Activated CD4-positive, alpha-beta T cell treated with anti-CD3 and anti-CD28 coated beads, Interleukin-2, amount 50 U/mL, for 24 hours (primary cell): ENCODE data around the gene LYZL2.
"Not testable (repeated sequence)": the region's sequence is repeated elsewhere in the genome, so short reads cannot be mapped to it uniquely, and the experiment has no call there.

Experiments used
- DNase-seq, 2 donors: peaks; one replicate each; pipeline ENCODE4 v3.0.0-alpha.2; 2020; ENCODE audit warnings: low read depth in 1 of 2, low spot score in 1 of 2

The LYZL2 gene

GRCh38 chr10:30596013-30596412 lies 33.5 kb downstream of the LYZL2 start:
- DNase-seq = no peak

DNA sequence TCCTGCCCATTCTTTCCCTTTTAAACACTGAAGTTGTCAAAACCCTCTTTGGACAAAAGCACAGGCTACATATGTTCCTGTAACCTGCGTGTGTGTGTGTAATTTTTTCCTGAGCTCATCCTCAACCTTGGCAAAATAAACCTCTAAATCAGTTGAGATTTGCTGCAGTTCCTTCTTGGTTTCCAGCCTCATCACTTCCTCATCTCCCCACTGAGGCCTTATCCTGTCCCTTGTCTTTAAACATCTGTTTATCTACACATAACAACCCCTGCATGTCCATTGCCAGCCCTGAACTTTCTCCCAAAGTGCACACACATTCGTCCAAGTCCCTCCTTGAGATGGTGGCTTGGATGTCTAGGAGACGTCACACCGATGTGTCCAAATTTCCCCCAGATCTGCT lies 35.5 kb downstream of the LYZL2 start:
- DNase-seq = no peak

DNA sequence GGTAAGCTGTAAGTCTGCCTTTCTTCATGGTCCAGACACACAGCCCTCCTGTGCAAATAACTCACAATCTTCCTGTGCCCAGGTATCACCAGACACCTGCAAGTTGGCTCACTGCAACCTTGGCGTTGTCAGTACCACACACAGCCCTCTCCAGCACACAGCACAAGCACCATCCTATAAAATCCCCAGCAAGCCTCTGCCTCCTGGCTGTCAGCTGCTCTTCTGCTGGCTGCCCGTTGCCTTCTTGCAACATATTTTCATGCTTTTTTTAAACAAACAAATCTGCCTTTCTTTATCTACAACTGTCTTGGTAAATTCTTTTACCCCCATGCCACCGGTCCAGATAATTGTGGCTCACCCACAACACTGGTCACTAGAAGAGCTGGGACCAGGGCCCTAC lies 36.8 kb downstream of the LYZL2 start:
- not testable (repeated sequence) for DNase-seq

DNA sequence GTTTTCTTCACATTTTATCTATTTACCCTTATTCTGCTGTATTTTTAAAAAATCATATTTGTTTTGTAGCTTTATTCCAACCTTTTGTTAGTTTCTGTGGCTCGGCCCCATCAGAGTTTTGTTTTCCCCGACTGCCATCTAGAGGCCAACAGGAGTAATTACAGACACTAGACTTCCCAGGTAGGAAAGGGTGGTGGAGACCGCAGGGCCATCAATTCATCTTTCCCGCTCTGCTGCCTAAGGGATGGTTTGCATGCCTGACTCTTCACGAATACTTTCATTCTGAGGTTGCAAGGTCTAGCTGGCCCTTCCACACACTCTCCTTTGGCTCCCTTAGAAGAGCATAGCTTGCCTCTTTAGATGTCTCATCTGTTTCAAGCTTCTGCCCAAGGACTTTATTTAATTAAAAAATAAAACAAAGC lies 38.3 kb downstream of the LYZL2 start:
- DNase-seq = peak in 1 of 2 donors; percentile 32

GRCh38 chr10:30589441-30589840 lies 40.1 kb downstream of the LYZL2 start:
- DNase-seq = no peak

- DNase-seq = no peak
Observed at GRCh38 chr10:30587522-30588031, 42.0 kb downstream of the LYZL2 start.

DNA sequence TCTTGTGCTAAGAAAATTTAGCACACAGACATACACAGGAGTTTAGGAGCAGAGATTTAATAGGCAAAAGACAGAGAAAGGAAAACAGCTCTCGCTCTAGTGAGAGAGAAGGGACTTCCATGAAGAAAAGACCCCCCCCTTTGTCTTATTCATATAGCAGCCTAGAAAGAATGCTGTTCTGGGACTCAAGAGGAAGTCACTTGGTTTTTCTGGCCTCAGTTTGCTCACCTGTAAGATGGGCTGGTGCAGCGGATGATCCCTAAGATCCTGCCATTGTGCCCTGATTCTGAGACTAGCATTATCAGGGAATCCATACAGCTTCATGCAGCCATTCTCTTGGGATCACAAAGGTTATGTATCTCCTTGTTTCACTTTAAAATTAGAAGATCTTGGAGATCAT lies 42.7 kb downstream of the LYZL2 start:
- DNase-seq = no peak

DNA sequence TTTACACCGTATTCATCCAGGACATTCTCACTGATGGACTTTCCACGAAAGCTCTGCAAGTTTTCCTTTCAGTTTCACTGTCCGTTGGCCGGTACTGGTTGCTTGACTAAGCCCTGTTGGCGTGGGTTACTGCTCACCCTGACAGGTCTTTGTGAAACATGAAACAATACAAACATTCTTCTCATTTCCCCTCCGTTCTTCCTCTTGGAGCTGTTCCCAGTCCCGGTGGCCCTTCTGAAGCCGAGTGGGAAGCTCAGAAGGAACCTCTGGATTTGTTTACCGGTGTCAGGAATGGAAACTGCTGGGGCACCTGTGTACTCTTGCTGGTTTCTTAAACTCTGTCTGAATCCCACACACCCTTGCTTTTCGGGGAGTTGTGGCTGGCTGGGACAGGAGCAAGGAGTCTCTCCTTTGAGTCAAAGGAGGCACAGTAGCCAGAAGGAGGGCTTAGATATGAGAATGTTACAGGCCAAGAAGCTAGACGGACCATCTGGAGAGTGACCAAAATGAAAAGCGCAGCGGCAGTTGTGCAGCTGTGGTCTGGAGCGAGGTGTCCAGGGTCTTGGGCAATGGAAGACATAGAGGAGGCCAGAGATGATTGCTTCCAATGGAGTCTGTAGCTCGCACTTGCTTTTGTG lies 45.7 kb downstream of the LYZL2 start:
- no peak for DNase-seq

GRCh38 chr10:30581779-30582380 lies 47.7 kb downstream of the LYZL2 start:
- no peak for DNase-seq

- DNase-seq = no peak
Observed at GRCh38 chr10:30580676-30581075, 48.9 kb downstream of the LYZL2 start.

- DNase-seq = no peak
Observed at GRCh38 chr10:30580241-30580640, 49.3 kb downstream of the LYZL2 start.

DNA sequence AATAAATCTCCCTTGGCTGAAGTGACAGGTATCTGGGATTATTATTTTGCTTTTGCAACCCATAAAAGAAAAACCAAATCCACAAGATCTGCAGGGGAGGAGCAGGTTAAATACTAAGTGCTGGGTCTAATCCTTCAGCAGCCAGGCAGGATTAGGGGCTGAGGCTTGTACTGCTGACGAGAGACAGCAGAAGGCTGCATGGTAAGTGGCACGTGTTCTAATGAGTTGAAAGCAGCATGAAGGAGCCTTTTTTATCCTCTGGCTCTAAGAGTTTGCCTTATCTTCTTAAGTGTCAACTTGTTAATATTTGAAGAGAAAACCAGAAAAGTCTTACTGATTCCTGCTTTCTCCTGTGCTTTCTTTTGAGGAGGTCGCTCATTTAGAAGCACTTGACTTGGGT lies 50.0 kb downstream of the LYZL2 start:
- DNase-seq = no peak

DNA sequence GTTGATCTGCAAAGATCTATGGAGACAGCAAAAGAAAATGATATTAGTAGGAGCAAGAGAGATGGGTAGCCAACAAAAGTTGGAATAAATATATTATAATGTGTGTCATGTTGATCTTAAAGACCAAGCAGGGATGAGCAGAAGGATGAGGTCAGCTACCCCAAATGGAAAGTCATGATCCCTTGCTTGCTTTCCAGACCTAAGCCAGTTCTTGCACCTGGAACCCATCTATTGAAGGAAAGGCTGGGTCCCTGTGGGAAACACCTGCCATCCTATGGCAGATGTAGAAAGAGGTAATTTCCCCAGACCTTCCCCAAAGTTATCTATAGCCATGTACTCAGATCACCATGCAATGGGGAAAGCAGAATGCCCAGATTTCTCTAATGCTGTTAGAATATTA lies 52.5 kb downstream of the LYZL2 start:
- DNase-seq = no peak

DNA sequence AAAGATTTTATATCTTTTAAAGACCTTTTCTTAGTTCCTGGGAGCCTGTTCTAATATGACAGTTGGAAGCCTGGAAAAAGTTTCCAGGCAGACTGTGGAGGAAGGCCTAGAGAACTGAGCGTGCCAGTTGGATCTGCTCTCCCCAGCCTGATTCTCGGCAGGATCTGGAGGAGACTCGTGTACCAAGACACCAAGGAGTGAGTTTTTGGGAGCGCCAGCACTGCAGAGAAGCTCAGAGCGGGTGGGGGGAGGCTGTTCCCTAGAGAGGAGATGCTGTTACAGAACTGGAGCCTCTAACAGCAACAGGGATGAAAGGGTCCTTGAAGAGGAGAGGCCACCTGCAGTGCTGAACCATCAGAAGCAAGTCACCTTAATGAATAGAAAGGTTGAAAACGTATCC lies 52.9 kb downstream of the LYZL2 start:
- no peak for DNase-seq

DNA sequence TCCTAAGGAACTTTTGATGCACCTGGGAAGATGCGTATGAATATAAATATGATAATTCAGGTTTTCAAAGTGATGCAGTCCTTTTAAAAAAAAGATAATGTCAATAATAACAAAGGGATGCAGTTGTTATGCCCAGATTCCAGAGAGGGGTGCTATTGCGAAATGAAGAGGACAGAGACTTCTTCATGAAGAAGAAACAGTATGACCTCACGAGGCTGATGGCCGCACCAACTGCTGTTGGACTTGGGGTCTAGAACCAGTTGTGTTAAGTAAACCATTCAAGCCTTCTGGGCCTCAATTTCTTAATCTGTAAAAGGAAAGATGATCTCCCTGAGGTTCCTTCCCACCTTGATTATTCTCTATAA lies 55.1 kb downstream of the LYZL2 start:
- no peak for DNase-seq

- no peak for DNase-seq
Observed at GRCh38 chr10:30573721-30574431, 55.7 kb downstream of the LYZL2 start.

GRCh38 chr10:30565449-30565848 lies 64.1 kb downstream of the LYZL2 start:
- DNase-seq = no peak

DNA sequence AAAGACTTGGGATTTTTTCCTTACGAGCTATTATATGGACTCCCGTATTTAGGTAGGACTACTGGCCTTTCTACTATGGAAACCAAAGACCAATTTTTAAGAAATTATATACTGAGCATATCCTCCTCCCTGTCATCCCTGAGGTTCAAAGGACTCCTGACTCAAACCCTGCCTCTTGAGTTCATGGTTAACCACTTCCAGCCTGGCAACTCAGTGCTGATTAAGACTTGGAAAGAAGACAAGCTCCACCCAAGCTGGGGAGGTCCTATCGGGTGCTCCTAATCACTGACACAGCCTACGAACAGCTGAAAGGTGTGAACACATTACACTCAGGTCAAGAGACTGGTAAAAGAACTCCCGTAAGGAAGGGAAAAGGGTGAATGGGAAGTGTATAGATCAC lies 66.8 kb downstream of the LYZL2 start:
- no peak for DNase-seq
